Measurements from ENCODE around the gene MAP2K2.

- TF ChIP-seq CTCF (IDR thresholded peaks at IDR 0.05) (no peak), POLR2A (IDR thresholded peaks at IDR 0.05) (no peak)
Measured at GRCh38 chr19:4171676-4172075, 47.8 kb upstream of the MAP2K2 start.

Measured in lower leg skin (tissue), 3 donors.